Adipose tissue (tissue), 3 donors: ENCODE data around the gene RXFP4. TPM values are rescaled to one million over a fixed set of nuclear protein-coding genes. Genes with fewer than 3 reads are reported as not detected.

ENCODE experiments used
- H3K27ac ChIP-seq: one replicate; pipeline ENCODE4 v1.5.1; 2013; ENCODE audit warnings: low read depth, low read length
- WGBS, 3 donors: extraction: QIAGEN DNeasy Blood & Tissue Kit; methylation state at CpG; one replicate each; pipeline ENCODE4 v1.1.7; 2013; 5-methylcytosine and 5-hydroxymethylcytosine counted together
- polyA plus RNA-seq, 3 donors: library from polyadenylated mRNA; stranded (reverse); fragments of 200-250 nt; gene quantifications; one replicate each; pipeline ENCODE4 v1.2.3, GENCODE V29; 2013
- donor health status: healthy with polysubstance abuse.
- donor health status: Bipolar disorder and iron deficiency.
- donor health status: healthy.

The RXFP4 gene
- polyA plus RNA-seq, 3 donors, result 0.07 TPM; not detected in 2

DNA sequence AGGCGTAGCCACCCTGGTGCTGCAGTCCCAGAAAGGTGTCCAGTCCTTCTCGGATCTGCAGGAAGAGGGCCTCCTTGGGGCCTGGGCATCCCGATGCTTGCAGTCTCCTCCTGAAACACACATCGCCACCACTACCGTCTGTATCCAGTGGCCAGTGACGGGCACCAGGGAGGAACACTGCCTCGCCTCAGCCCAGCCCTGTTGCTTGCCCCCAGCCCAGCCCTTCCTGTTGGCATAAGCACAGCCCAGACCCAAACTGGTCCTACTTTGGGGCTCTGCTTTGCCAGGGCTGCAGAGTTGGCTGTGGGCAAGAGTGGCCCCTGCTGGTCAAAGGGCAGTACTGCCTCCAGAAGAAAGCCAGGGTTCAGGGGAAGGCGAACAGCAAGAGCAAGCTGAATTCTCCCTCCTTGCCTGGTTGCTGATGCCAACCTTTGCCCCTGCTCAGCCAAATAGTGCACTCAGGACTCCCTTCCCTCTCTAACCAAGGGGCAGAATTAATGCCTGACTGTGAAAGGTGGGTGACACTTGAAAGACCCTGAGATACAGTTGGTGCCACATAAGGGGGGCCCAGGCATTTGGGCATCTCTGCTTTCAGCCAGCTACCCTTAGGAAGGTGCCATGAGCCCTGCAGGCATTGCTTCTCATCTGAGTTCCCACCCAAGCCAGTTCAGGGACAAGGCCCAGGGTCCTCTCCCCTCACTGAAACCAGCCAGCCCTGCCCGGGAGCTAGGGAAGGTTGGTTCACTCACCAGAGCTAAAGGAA is 48.0 kb downstream of the RXFP4 start:
- H3K27ac ChIP-seq, result no peak overlapping the region
- 18 to 30% (median 20%) methylated on average over 9 of the region's 9 CpGs for WGBS, 3 donors

DNA sequence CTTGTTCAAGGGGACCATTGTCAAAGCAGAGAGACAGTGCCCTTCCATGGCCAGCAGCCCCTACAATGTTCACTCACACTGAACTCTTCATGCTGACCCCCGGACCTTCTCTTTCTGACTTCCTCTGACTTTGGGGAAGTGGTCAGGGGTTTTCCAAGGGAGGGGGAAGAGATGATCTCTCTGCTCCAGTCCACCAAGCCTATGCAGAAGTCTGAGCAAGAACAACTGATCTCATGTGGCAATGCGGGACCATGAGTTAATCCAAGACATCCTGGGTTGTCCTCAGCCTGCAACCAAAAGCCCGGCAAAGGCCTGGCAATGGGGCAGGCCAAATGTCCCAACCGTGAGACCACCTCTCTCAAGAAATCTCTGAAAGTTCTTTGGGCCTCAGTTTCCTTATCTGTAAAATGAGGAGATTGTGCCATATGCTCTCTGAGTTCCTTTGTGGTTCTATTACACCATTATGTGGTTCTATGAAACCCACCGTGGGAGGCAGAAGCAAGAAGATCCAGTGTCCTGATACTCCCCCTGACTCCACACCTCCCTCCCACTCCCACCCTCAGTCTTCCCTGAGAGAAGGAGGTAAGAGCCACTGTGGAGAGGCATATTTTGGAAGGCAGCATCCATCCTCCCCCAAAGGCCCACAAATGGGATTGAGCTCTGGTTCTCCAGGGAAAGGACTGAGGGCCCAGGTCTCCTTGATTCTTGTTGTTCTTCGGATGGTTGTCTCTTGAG is 48.7 kb downstream of the RXFP4 start:
- H3K27ac ChIP-seq, result no peak overlapping the region

More for the DNA sequence above, 48.7 kb downstream of the RXFP4 start:
- WGBS, 3 donors, result 57 to 88% (median 70%) methylated on average over 6 of the region's 6 CpGs

Other genes with a start within 250 kb of the RXFP4 start
- gene GON4L, start 84.4 kb upstream of the RXFP4 start, polyA plus RNA-seq, result 10 to 100 TPM in 2 of 3 donors, 1 to 10 TPM in 1; 9.7 to 27.4 (median 15.2) TPM
- gene SYT11, start 82.1 kb upstream of the RXFP4 start, polyA plus RNA-seq, result 1 to 10 TPM; 1.6 to 3.6 (median 2.0) TPM
- 10 to 100 TPM in 2 of 3 donors, 1 to 10 TPM in 1; 4.4 to 16.5 (median 13.8) TPM for gene RIT1, start 30.3 kb upstream of the RXFP4 start, polyA plus RNA-seq
- gene KHDC4, start 7.2 kb upstream of the RXFP4 start, polyA plus RNA-seq, result 10 to 100 TPM; 14.9 to 16.6 (median 15.2) TPM
- gene ARHGEF2, start 36.9 kb downstream of the RXFP4 start, polyA plus RNA-seq, result 10 to 100 TPM; 10.0 to 67.3 (median 60.8) TPM
- 100 to 1,000 TPM; 221 to 387 (median 237) TPM for gene SSR2, start 79.3 kb downstream of the RXFP4 start, polyA plus RNA-seq
- gene UBQLN4, start 112.2 kb downstream of the RXFP4 start, polyA plus RNA-seq, result 10 to 100 TPM; 14.5 to 18.9 (median 18.8) TPM
- 100 to 1,000 TPM; 113 to 133 (median 116) TPM for gene LAMTOR2, start 113.1 kb downstream of the RXFP4 start, polyA plus RNA-seq
- 10 to 100 TPM in 2 of 3 donors, under 1 TPM in 1; 0.56 to 58.7 (median 11.8) TPM for gene RAB25, start 119.5 kb downstream of the RXFP4 start, polyA plus RNA-seq
- gene MEX3A, start 140.8 kb downstream of the RXFP4 start, polyA plus RNA-seq, result under 1 TPM; under 0.01 to 0.43 (median 0.26) TPM
- 100 to 1,000 TPM in 2 of 3 donors, 10 to 100 TPM in 1; 58.6 to 543 (median 239) TPM for gene LMNA, start 173.1 kb downstream of the RXFP4 start, polyA plus RNA-seq
- 1 to 10 TPM; 2.1 to 9.5 (median 7.4) TPM for gene SEMA4A, start 211.9 kb downstream of the RXFP4 start, polyA plus RNA-seq